DND-41 (cell line): ENCODE measurements around the gene ZNF76.

Experiments used
- EZH2 ChIP-seq: IDR thresholded peaks from 3 replicates; pipeline ENCODE4 v1.6.1; 2012; ENCODE audit warnings: borderline replicate concordance, low read depth, mild to moderate bottlenecking, moderate library complexity, low read length, inconsistent platforms; ENCODE audit not compliant: severe bottlenecking
- TF ChIP-seq, protein P1 (sequence below): IDR thresholded peaks from 2 replicates; pipeline ENCODE4 v1.5.1; 2012; ENCODE audit warnings: borderline replicate concordance, low read length, moderate library complexity, mild to moderate bottlenecking; ENCODE audit not compliant: poor library complexity, severe bottlenecking; ENCODE audit errors: extremely low read depth

GRCh38 chr6:35238843-35239289 is 20.7 kb upstream of the ZNF76 start:
- TF ChIP-seq, protein P1, sequence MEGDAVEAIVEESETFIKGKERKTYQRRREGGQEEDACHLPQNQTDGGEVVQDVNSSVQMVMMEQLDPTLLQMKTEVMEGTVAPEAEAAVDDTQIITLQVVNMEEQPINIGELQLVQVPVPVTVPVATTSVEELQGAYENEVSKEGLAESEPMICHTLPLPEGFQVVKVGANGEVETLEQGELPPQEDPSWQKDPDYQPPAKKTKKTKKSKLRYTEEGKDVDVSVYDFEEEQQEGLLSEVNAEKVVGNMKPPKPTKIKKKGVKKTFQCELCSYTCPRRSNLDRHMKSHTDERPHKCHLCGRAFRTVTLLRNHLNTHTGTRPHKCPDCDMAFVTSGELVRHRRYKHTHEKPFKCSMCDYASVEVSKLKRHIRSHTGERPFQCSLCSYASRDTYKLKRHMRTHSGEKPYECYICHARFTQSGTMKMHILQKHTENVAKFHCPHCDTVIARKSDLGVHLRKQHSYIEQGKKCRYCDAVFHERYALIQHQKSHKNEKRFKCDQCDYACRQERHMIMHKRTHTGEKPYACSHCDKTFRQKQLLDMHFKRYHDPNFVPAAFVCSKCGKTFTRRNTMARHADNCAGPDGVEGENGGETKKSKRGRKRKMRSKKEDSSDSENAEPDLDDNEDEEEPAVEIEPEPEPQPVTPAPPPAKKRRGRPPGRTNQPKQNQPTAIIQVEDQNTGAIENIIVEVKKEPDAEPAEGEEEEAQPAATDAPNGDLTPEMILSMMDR, result no peak
- TF ChIP-seq EZH2, result no peak
